HepG2 (cell line): ENCODE data around the gene AAR2. TPM values are rescaled to one million over a fixed set of nuclear protein-coding genes. Genes with fewer than 3 reads are reported as not detected.

ENCODE experiments used
- ATAC-seq: fragments of 200-7000 bp; cut with Tn5 transposase; 3 replicates; pipeline ENCODE4 v1.9.1; 2020; ENCODE audit warnings: mild to moderate bottlenecking, moderate library complexity
- BruUV-seq: library from RNA; stranded (reverse); fragments of 400-500 nt; replicated peaks from 2 replicates; lab custom pipeline; 2021; lab: Mats Ljungman, UMichigan
- CTCF ChIA-PET: fragments of 300-600 bp; formaldehyde crosslinking; extraction: SDS; loops from one replicate; lab custom pipeline; 2021; ENCODE audit warnings: low total read pairs, inconsistent platforms, low intra/inter-chr PET ratio; lab: Yijun Ruan, JAX
- POLR2A ChIA-PET: fragments of 350-600 bp; sonication (Branson Sonifier 250); formaldehyde crosslinking; loops from one replicate; lab custom pipeline; 2020; ENCODE audit warnings: antibody characterized with exemption, inconsistent platforms; lab: Yijun Ruan, JAX
- DNase-seq: peaks from one replicate; pipeline ENCODE4 v3.0.0-alpha.2; 2015; ENCODE audit warnings: low spot score
- FAIRE-seq: peaks from 3 replicates; lab custom pipeline; 2011; peaks lifted over from hg19 to GRCh38; lab: Jason Lieb, UNC
- H2AFZ ChIP-seq: one replicate; pipeline ENCODE4 v1.6.1; 2011; ENCODE audit warnings: low read length, inconsistent platforms
- H3K27ac ChIP-seq: fragments of 300-600 bp; 3 replicates; pipeline ENCODE4 v1.8.0; 2011; ENCODE audit warnings: mixed run types, mild to moderate bottlenecking, mixed read lengths, low read length, inconsistent platforms; ENCODE audit not compliant: insufficient read depth; ENCODE audit errors: extremely low read length
- H3K27me3 ChIP-seq, 2 experiments: fragments of 200-600 bp in 1 of 2; 2 replicates in 1 of 2; 3 replicates in 1 of 2; pipeline versions ENCODE4 v1.6.0 to v1.8.0; 2011; ENCODE audit warnings: low read length in 2 of 2, mild to moderate bottlenecking in 2 of 2, moderate library complexity in 2 of 2, inconsistent platforms in 1 of 2; ENCODE audit not compliant: insufficient read depth in 2 of 2, control insufficient read depth in 1 of 2
- H3K36me3 ChIP-seq, 2 experiments: fragments of 200-600 bp in 1 of 2; replicated peaks in 1 of 2; 2 replicates in 1 of 2; 3 replicates in 1 of 2; pipeline versions ENCODE4 v1.5.1 to v1.8.0; 2011; ENCODE audit warnings: low read length in 2 of 2, inconsistent platforms in 1 of 2; ENCODE audit not compliant: insufficient read depth in 2 of 2, control insufficient read depth in 1 of 2
- H3K4me1 ChIP-seq: 2 replicates; pipeline ENCODE4 v1.5.1; 2012; ENCODE audit warnings: low read length, inconsistent platforms; ENCODE audit not compliant: insufficient read depth
- H3K4me2 ChIP-seq: 2 replicates; pipeline ENCODE4 v1.6.0; 2011; ENCODE audit warnings: low read depth, low read length, inconsistent platforms
- H3K4me3 ChIP-seq, 3 experiments: fragments of 200-600 bp in 1 of 3; sonication (generic), shearing (Covaris generic) in 1 of 3; replicated peaks in 1 of 3; 2 replicates each; pipeline ENCODE4 v1.5.1; 2011 to 2016; ENCODE audit warnings: low read length in 3 of 3, inconsistent platforms in 2 of 3, low read depth in 2 of 3, mild to moderate bottlenecking in 2 of 3, control low read depth in 1 of 3, mixed read lengths in 1 of 3; ENCODE audit not compliant: insufficient read depth in 1 of 3
- H3K79me2 ChIP-seq: one replicate; pipeline ENCODE4 v1.6.1; 2011; ENCODE audit warnings: low read length, inconsistent platforms; ENCODE audit not compliant: insufficient read depth
- H3K9ac ChIP-seq: 2 replicates; pipeline ENCODE4 v1.6.0; 2011; ENCODE audit warnings: mild to moderate bottlenecking, low read depth, low read length, inconsistent platforms; ENCODE audit not compliant: insufficient read depth
- H3K9me3 ChIP-seq: 2 replicates; pipeline ENCODE4 v1.5.1; 2012; ENCODE audit warnings: mild to moderate bottlenecking, low read length
- H4K20me1 ChIP-seq: 2 replicates; pipeline ENCODE4 v1.6.0; 2011; ENCODE audit warnings: inconsistent platforms, mild to moderate bottlenecking, low read length, moderate library complexity; ENCODE audit not compliant: insufficient read depth
- HIVEP1 ChIP-seq: sonication (generic); formaldehyde crosslinking; IDR thresholded peaks from 2 replicates; pipeline ENCODE4 v1.4.0; 2020; ENCODE audit warnings: mild to moderate bottlenecking, missing genetic modification reagents
- IKZF5 ChIP-seq: IDR thresholded peaks from 2 replicates; pipeline ENCODE4 v1.6.1; 2018; ENCODE audit warnings: missing genetic modification reagents, mild to moderate bottlenecking, missing compliant biosample characterization
- JUNB ChIP-seq: sonication (generic); formaldehyde crosslinking; IDR thresholded peaks from 2 replicates; pipeline ENCODE4 v1.8.0; 2022; ENCODE audit warnings: missing genetic modification reagents, mild to moderate bottlenecking, borderline replicate concordance
- NCOA1 ChIP-seq: sonication (generic); formaldehyde crosslinking; IDR thresholded peaks from 2 replicates; pipeline ENCODE4 v1.9.0; 2021; ENCODE audit warnings: missing genetic modification reagents
- TBX3 ChIP-seq: fragments of 450-650 bp; IDR thresholded peaks from 2 replicates; pipeline ENCODE4 v1.6.1; 2017; ENCODE audit warnings: antibody characterized with exemption, mild to moderate bottlenecking, inconsistent platforms, borderline replicate concordance
- TCF7 ChIP-seq: sonication (generic); IDR thresholded peaks from 2 replicates; pipeline ENCODE4 v1.6.1; 2016; ENCODE audit warnings: antibody characterized with exemption, low read depth
- ZNF75D ChIP-seq: sonication (generic); formaldehyde crosslinking; IDR thresholded peaks from 2 replicates; pipeline ENCODE4 v1.8.1; 2023; ENCODE audit warnings: missing genetic modification reagents, mild to moderate bottlenecking, borderline replicate concordance
- WGBS: methylation state at CpG from one replicate; pipeline ENCODE4 v1.1.6; 2017; ENCODE audit warnings: low lambda C conversion rate; 5-methylcytosine and 5-hydroxymethylcytosine counted together
- in situ Hi-C: cut with HindIII; loops from 2 replicates; pipeline ENCODE4 v1.10.0; 2017; ENCODE audit warnings: low pct_unique_long_range_greater_than_20kb; ENCODE audit not compliant: extremely low pct_ligation_motif_present
- intact Hi-C: fragments of 100-400 bp; cut with micrococcal nuclease; formaldehyde crosslinking; loops from one replicate; pipeline ENCODE4 v1.10.0; 2022; ENCODE audit not compliant: unreplicated experiment
- polyA plus RNA-seq, 8 experiments: library from polyadenylated mRNA; depleted of rRNA in 3 of 8; stranded (reverse) in 7 of 8; unstranded in 1 of 8; fragments of >200 nt; fragmentation: Illumina TruSeq in 4 of 8; extraction: Trizol in 4 of 8; gene quantifications; 2 replicates each; pipeline versions ENCODE4 v1.2.1 to v1.2.3, GENCODE V29; 2011 to 2016; ENCODE audit warnings: low read depth in 4 of 8, missing spikeins in 1 of 8, mixed read lengths in 1 of 8; ENCODE audit not compliant: insufficient read depth in 1 of 8
- total RNA-seq, 5 experiments: library from RNA; depleted of rRNA; stranded (reverse); fragments of >200 nt; fragmentation: Illumina TruSeq; extraction: Trizol; gene quantifications; 2 replicates each; pipeline ENCODE4 v1.2.3, GENCODE V29; 2016; ENCODE audit warnings: low read depth in 1 of 5

Gene AAR2
- total and polyA plus RNA-seq, 2 of the 13 experiments (the other 11 are each of a cell fraction or from before 2014, with no cell fraction given), result 45.2 to 46.2 TPM

- ATAC-seq (no peak), FAIRE-seq (no peak), DNase-seq (no peak)
- intact Hi-C loops (no loop called here), in situ Hi-C loops (no loop called here)
- no peaks in the 10 kb centered on the region for H3K79me2 ChIP-seq
- H3K27me3 ChIP-seq, result no peaks in the 10 kb centered on the region
- no peaks in the 10 kb centered on the region for H3K9me3 ChIP-seq
- H3K27ac ChIP-seq, result no peak overlapping the region
- WGBS, result 97% methylated on average over 9 of the region's 9 CpGs
- H3K36me3 ChIP-seq, result peaks cover 49 to 90% of the 10 kb centered on the region in 2 experiments
- ChIA-PET POLR2A (no interaction called here), CTCF (no interaction called here)
- no peak overlapping the region for H3K4me2 ChIP-seq
- H3K4me3 ChIP-seq, result no peak overlapping the region
- H2AFZ ChIP-seq, result no peak overlapping the region
- H3K9ac ChIP-seq, result no peak overlapping the region
- no peaks in the 10 kb centered on the region for H4K20me1 ChIP-seq
- H3K4me1 ChIP-seq, result 0 out of 2 replicates have a peak, but pooled peaks cover 4% of the 10 kb centered on the region
- TF ChIP-seq ZNF75D (no peak), JUNB (CRISPR knock-in tag) (0 out of 2 replicates have a peak, but pooled peaks have one; percentile 7), TBX3 (no peak), HIVEP1 (CRISPR knock-in tag) (no peak)
- BruUV-seq, result no TSS peak
Observed at GRCh38 chr20:36253036-36253435, 16.8 kb downstream of the AAR2 start.

- no peaks in the 10 kb centered on the region for H3K27me3 ChIP-seq
- TF ChIP-seq NCOA1 (no peak), TCF7 (no peak), IKZF5 (CRISPR knock-in tag) (no peak)
- TF ChIP-seq, all 625 proteins: peak for 0
- no peaks in the 10 kb centered on the region for H3K9me3 ChIP-seq
- DNase-seq (no peak), FAIRE-seq (no peak), ATAC-seq (no peak)
- no peaks in the 10 kb centered on the region for H4K20me1 ChIP-seq
- intact Hi-C loops, result no loop called here
- no peak overlapping the region for H2AFZ ChIP-seq
- no peak overlapping the region for H3K4me2 ChIP-seq
- no peaks in the 10 kb centered on the region for H3K79me2 ChIP-seq
- POLR2A ChIA-PET, result no interaction called here
- WGBS, result 88% methylated on average over 2 of the region's 2 CpGs
- H3K36me3 ChIP-seq, result peaks cover 45 to 79% of the 10 kb centered on the region in 2 experiments
- no TSS peak for BruUV-seq
- CTCF ChIA-PET, result no interaction called here
- in situ Hi-C loops, result no loop called here
- H3K4me3 ChIP-seq, result no peak overlapping the region
- H3K9ac ChIP-seq, result no peak overlapping the region
- H3K4me1 ChIP-seq, result 0 out of 2 replicates have a peak, but pooled peaks cover 7% of the 10 kb centered on the region
- H3K27ac ChIP-seq, result no peak overlapping the region
Observed at GRCh38 chr20:36254076-36254475, 17.8 kb downstream of the AAR2 start.
